T-cell (primary cell): Measurements from ENCODE around the gene RAB3C. TPM values are rescaled to one million over a fixed set of nuclear protein-coding genes. Genes with fewer than 3 reads are reported as not detected.

ENCODE experiments used
- ATAC-seq, 4 experiments: fragments of 200-7000 bp in 3 of 4; fragments of 150-1000 bp in 1 of 4; cut with Tn5 transposase; replicated peaks in 1 of 4; 1 replicate in 3 of 4; 2 replicates in 1 of 4; pipeline ENCODE4 v1.10.0; 2021; ENCODE audit warnings: moderate library complexity in 3 of 4, mild to moderate bottlenecking in 2 of 4, moderate number of reproducible peaks in 1 of 4
- CTCF ChIA-PET, 2 donors: fragments of 300-600 bp; sonication (Branson Sonifier 250); formaldehyde crosslinking; loops; one replicate each; lab custom pipeline; 2022; ENCODE audit warnings: antibody characterized with exemption in 2 of 2; lab: Charles Lee
- POLR2A ChIA-PET, 2 donors: fragments of 300-600 bp; sonication (Branson Sonifier 250); formaldehyde crosslinking; loops; one replicate each; lab custom pipeline; 2022; ENCODE audit warnings: antibody characterized with exemption in 2 of 2; lab: Charles Lee
- DNase-seq, 35 experiments: peaks; one replicate each; pipeline versions ENCODE4 v3.0.0 to v3.0.0-alpha.2; 2013 to 2023
- H3K27ac ChIP-seq: one replicate; pipeline ENCODE4 v1.5.1; 2013; ENCODE audit warnings: low read length
- H3K27me3 ChIP-seq, 2 experiments: replicated peaks in 1 of 2; 1 replicate in 1 of 2; 2 replicates in 1 of 2; pipeline versions ENCODE4 v1.6.1 to v1.7.0; 2013; ENCODE audit warnings: low read length in 1 of 2, mixed read lengths in 1 of 2; ENCODE audit not compliant: control insufficient read depth in 2 of 2, insufficient read depth in 2 of 2; ENCODE audit errors: extremely low read depth in 1 of 2
- H3K36me3 ChIP-seq, 2 donors: 1 replicate in 1 of 2; 2 replicates in 1 of 2; pipeline versions ENCODE4 v1.6.1 to v1.7.0; 2013; ENCODE audit warnings: low read length in 1 of 2; ENCODE audit not compliant: control insufficient read depth in 2 of 2, insufficient read depth in 1 of 2; ENCODE audit errors: extremely low read depth in 1 of 2
- H3K4me1 ChIP-seq, 2 experiments: 1 replicate in 1 of 2; 2 replicates in 1 of 2; pipeline versions ENCODE4 v1.6.1 to v1.7.0; 2013; ENCODE audit warnings: low read length in 2 of 2, mixed read lengths in 1 of 2; ENCODE audit not compliant: insufficient read depth in 2 of 2, control insufficient read depth in 1 of 2; ENCODE audit errors: extremely low read depth in 1 of 2
- H3K4me3 ChIP-seq, 2 donors: 1 replicate in 1 of 2; 2 replicates in 1 of 2; pipeline versions ENCODE4 v1.5.1 to v1.7.0; 2013; ENCODE audit warnings: mild to moderate bottlenecking in 2 of 2, low read length in 1 of 2, moderate library complexity in 1 of 2; ENCODE audit not compliant: control insufficient read depth in 1 of 2; ENCODE audit errors: extremely low read depth in 1 of 2
- H3K9me3 ChIP-seq: 2 replicates; pipeline ENCODE4 v1.7.0; 2013
- H3K27ac Mint-ChIP-seq, 2 donors: one replicate each; pipeline ENCODE4 v1.8.0; 2020 to 2021; ENCODE audit warnings: mild to moderate bottlenecking in 2 of 2, mixed read lengths in 2 of 2
- H3K27me3 Mint-ChIP-seq, 2 donors: one replicate each; pipeline ENCODE4 v1.8.0; 2021 to 2022; ENCODE audit warnings: mixed read lengths in 2 of 2
- H3K36me3 Mint-ChIP-seq: one replicate; pipeline ENCODE4 v1.8.0; 2021; ENCODE audit warnings: mixed read lengths
- H3K4me1 Mint-ChIP-seq, 3 donors: one replicate each; pipeline ENCODE4 v1.8.0; 2020 to 2022; ENCODE audit warnings: mixed read lengths in 3 of 3, mild to moderate bottlenecking in 1 of 3
- H3K4me3 Mint-ChIP-seq, 3 donors: one replicate each; pipeline ENCODE4 v1.8.0; 2020 to 2022; ENCODE audit warnings: mild to moderate bottlenecking in 3 of 3, mixed read lengths in 3 of 3, moderate library complexity in 3 of 3
- H3K9me3 Mint-ChIP-seq, 3 donors: one replicate each; pipeline ENCODE4 v1.8.0; 2020 to 2022; ENCODE audit warnings: mixed read lengths in 3 of 3
- WGBS: methylation state at CpG from one replicate; pipeline ENCODE4 v1.1.5; 2013; ENCODE audit warnings: missing lambda C conversion rate; ENCODE audit not compliant: insufficient coverage; 5-methylcytosine and 5-hydroxymethylcytosine counted together
- total RNA-seq, 35 experiments: library from RNA in 6 of 35; stranded (reverse) in 6 of 35; fragments of 120-200 nt in 1 of 35; gene quantifications; one replicate each; pipeline versions ENCODE4 v1.2.1 to v1.2.4 and lab custom pipeline; 2013 to 2026

Gene RAB3C
- total RNA-seq, 5 donors from 2014 or later (not counting 1 experiment from before 2014, with no cell fraction given), result not detected

DNA sequence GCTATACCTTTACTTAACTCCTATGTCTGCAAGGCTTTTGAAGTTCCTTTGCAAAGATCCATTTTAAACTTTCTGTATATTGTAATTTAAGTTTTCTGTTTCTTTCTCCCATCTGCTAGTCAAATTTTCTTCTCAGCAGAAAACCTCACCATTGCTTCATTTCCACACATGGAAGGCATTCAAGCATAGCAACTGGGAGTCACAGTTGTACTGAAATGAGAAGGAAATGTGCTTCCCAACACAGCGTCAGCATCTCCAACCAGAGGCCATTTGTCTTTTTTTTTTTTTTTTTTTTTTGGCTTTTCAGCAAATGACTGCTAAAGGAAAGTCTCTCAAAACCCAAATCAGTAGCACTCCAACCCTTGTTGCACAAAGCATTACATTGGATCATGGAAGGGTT, 92.5 kb downstream of the RAB3C start:
- Histone ChIP-seq H3K4me1 (no peaks in the 10 kb centered on the region), H3K4me3 (no peak overlapping the region), H3K27me3 (no peaks in the 10 kb centered on the region), H3K27ac (no peak overlapping the region), H3K9me3 (no peaks in the 10 kb centered on the region), H3K36me3 (no peaks in the 10 kb centered on the region)
- DNase-seq, result no peak
- Mint-ChIP-seq H3K4me3 (no peak overlapping the region), H3K27ac (no peak overlapping the region), H3K27me3 (peaks cover 2 to 8% of the 10 kb centered on the region in 2 donors), H3K36me3 (no peaks in the 10 kb centered on the region), H3K4me1 (no peaks in the 10 kb centered on the region), H3K9me3 (no peaks in the 10 kb centered on the region)
- no CpG with 5 or more reads among the region's 1 CpG for WGBS
- ChIA-PET POLR2A (no interaction called here), CTCF (no interaction called here)
- ATAC-seq, result no peak

- no peak for DNase-seq
- Histone ChIP-seq H3K4me1 (no peaks in the 10 kb centered on the region), H3K27ac (no peak overlapping the region), H3K9me3 (no peaks in the 10 kb centered on the region), H3K4me3 (no peak overlapping the region), H3K27me3 (no peaks in the 10 kb centered on the region), H3K36me3 (no peaks in the 10 kb centered on the region)
- 67% methylated on average over 2 of the region's 2 CpGs for WGBS
- POLR2A ChIA-PET, result interaction anchor here in 1 of 2 donors (0.6 kb wide), 1 partner anchor 37 kb away, joined by 3 read pairs; no protein-coding TSS in a partner anchor
- no peak for ATAC-seq
- CTCF ChIA-PET, result no interaction called here
- Mint-ChIP-seq H3K9me3 (no peaks in the 10 kb centered on the region), H3K27me3 (peaks cover 0 to 2% of the 10 kb centered on the region in 2 donors), H3K27ac (no peak overlapping the region), H3K4me1 (no peaks in the 10 kb centered on the region), H3K4me3 (no peak overlapping the region), H3K36me3 (no peaks in the 10 kb centered on the region)
These were observed 94.8 kb downstream of the RAB3C start for GRCh38 chr5:58677650-58678049.

DNA sequence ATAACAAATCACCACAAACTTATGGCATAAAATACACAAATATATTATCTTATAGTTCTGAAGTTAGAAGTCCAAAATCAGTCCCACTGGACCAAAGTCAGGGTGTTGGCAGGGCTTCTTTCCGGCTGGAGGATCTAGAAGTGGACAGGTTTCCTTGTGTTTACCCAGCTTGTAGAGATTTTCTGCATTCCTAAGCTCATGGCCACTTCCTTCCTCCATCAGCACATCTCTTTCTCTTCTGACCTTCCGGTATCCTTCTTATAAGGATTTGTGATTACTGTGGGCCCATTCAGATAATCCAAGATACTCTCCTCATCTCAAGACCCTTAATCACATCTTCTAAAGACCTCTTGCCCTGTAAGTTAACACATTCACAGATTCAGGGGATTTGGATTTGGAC, 97.6 kb downstream of the RAB3C start:
- H3K4me3 Mint-ChIP-seq, result no peak overlapping the region
- CTCF ChIA-PET, result no interaction called here

DNA sequence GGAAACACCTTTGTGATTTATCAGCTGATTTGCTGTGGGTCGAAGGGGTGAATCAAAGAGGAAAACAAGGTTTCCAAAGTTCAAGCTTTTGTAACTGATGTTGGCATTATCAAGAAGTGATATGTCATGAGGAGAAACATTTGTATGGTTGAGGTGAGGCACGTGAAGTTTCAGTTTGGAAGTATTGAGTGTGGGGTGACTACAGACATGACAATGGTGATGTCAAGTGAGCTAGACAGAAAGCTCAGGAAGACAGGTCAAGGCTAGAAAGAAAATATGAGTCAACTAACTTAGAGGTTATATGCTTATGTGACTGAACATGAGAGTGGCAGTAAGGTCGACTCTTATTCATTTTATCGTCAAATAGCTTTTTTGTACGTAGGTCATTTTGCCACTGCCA, 99.1 kb downstream of the RAB3C start:
- H3K36me3 ChIP-seq, result no peaks in the 10 kb centered on the region
- no peak overlapping the region for H3K27ac ChIP-seq
- no peak for DNase-seq
- no peaks in the 10 kb centered on the region for H3K27me3 Mint-ChIP-seq
- H3K9me3 Mint-ChIP-seq, result no peaks in the 10 kb centered on the region
- ChIA-PET POLR2A (no interaction called here), CTCF (no interaction called here)
- H3K4me1 ChIP-seq, result no peaks in the 10 kb centered on the region
- no peak overlapping the region for H3K4me3 Mint-ChIP-seq
- ATAC-seq, result no peak
- no peaks in the 10 kb centered on the region for H3K36me3 Mint-ChIP-seq
- H3K27me3 ChIP-seq, result no peaks in the 10 kb centered on the region
- H3K4me3 ChIP-seq, result no peak overlapping the region
- no peak overlapping the region for H3K27ac Mint-ChIP-seq
- no peaks in the 10 kb centered on the region for H3K9me3 ChIP-seq
- 47% methylated on average over 2 of the region's 5 CpGs for WGBS
- H3K4me1 Mint-ChIP-seq, result no peaks in the 10 kb centered on the region

More for the DNA sequence above, 97.6 kb downstream of the RAB3C start:
- Mint-ChIP-seq H3K27ac (no peak overlapping the region), H3K27me3 (no peaks in the 10 kb centered on the region), H3K4me1 (no peaks in the 10 kb centered on the region), H3K9me3 (no peaks in the 10 kb centered on the region), H3K36me3 (no peaks in the 10 kb centered on the region)
- WGBS, result no CpG with 5 or more reads among the region's 2 CpGs
- POLR2A ChIA-PET, result interaction anchor here in 1 of 2 donors (0.7 kb wide), 1 partner anchor 220 kb away, joined by 5 read pairs; no protein-coding TSS in a partner anchor
- ATAC-seq (no peak), DNase-seq (no peak)
- Histone ChIP-seq H3K4me1 (no peaks in the 10 kb centered on the region), H3K4me3 (no peak overlapping the region), H3K9me3 (no peaks in the 10 kb centered on the region), H3K36me3 (no peaks in the 10 kb centered on the region), H3K27ac (no peak overlapping the region), H3K27me3 (no peaks in the 10 kb centered on the region)

DNA sequence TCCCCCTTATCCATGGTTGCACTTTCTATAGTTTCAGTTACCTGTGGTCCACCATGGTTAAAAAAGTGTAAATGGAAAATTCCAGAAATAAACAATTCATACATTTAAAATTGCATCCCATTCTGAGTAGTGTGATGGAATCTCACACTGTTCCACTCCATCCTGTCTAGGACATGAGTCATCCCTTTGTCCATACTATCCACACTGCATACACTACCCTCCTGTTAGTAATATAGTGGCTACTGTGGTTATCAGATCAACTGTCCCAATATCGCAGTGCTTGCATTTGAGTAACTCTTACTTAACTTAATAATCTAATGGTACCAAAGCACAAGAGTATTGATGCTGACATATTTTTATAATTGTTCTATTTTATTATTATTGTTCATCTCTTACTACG, 100.7 kb downstream of the RAB3C start:
- no peaks in the 10 kb centered on the region for H3K36me3 ChIP-seq
- Mint-ChIP-seq H3K27ac (no peak overlapping the region), H3K4me3 (no peak overlapping the region), H3K4me1 (no peaks in the 10 kb centered on the region), H3K36me3 (no peaks in the 10 kb centered on the region), H3K9me3 (no peaks in the 10 kb centered on the region), H3K27me3 (no peaks in the 10 kb centered on the region)
- ATAC-seq (no peak), DNase-seq (no peak)
- CTCF ChIA-PET, result no interaction called here
- no peaks in the 10 kb centered on the region for H3K4me1 ChIP-seq
- no peak overlapping the region for H3K4me3 ChIP-seq
- no peak overlapping the region for H3K27ac ChIP-seq
- no CpG with 5 or more reads among the region's 2 CpGs for WGBS
- POLR2A ChIA-PET, result no interaction called here
- no peaks in the 10 kb centered on the region for H3K9me3 ChIP-seq
- H3K27me3 ChIP-seq, result no peaks in the 10 kb centered on the region

DNA sequence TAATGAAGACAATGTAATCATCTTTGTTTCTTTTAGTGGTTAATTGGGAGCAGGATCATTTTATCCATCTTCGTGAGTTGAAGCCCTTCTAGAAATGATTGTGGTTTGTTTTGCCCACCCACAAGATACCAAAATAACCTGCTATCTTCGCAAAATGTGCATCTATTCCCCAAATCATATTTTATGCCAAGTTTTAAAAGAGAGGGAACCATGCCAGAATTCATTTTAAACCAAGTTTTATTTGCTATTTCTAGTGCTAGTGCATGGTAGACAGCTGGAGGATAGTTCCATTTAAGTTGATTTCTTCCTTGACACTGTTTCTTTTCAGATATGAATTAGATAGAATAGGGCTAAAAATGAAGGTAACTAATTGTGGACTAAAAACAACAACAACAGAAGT, 104.2 kb downstream of the RAB3C start:
- Histone ChIP-seq H3K27ac (no peak overlapping the region), H3K27me3 (no peaks in the 10 kb centered on the region), H3K4me1 (no peaks in the 10 kb centered on the region), H3K4me3 (no peak overlapping the region), H3K9me3 (no peaks in the 10 kb centered on the region), H3K36me3 (no peaks in the 10 kb centered on the region)
- no peak overlapping the region for H3K27ac Mint-ChIP-seq
- no CpG with 5 or more reads among the region's 2 CpGs for WGBS
- no peaks in the 10 kb centered on the region for H3K36me3 Mint-ChIP-seq
- POLR2A ChIA-PET, result no interaction called here
- DNase-seq, result no peak
- H3K4me3 Mint-ChIP-seq, result no peak overlapping the region
- H3K4me1 Mint-ChIP-seq, result no peaks in the 10 kb centered on the region
- H3K9me3 Mint-ChIP-seq, result no peaks in the 10 kb centered on the region
- ATAC-seq, result no peak
- H3K27me3 Mint-ChIP-seq, result no peaks in the 10 kb centered on the region
- CTCF ChIA-PET, result interaction anchor here in 1 of 2 donors (0.6 kb wide), 1 partner anchor 226 kb away, joined by 4 read pairs; no protein-coding TSS in a partner anchor

DNA sequence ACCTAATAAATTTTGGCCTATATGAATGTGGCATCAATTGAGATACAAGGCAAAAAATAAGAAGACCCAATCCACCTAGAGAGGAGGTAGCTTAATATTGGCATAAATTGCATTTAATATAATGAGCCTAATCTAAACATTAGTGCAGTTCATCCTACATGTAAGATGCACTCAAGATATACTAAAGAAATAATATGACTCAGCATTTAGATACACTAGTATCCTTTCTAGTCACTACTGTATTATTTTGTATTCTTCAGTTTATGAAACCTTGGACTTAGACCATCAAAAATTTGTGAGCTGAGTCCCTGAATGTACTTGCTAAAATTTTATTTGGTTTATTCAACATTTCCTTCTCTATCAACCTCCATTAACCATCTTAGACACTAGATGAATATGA, 104.7 kb downstream of the RAB3C start:
- ChIA-PET CTCF (interaction anchor here in 1 of 2 donors (0.6 kb wide), 1 partner anchor 226 kb away, joined by 4 read pairs; no protein-coding TSS in a partner anchor), POLR2A (no interaction called here)
- no peak overlapping the region for H3K4me3 ChIP-seq
- DNase-seq, result no peak
- no peak for ATAC-seq
- no peak overlapping the region for H3K27ac ChIP-seq
- H3K36me3 ChIP-seq, result no peaks in the 10 kb centered on the region
- H3K4me1 ChIP-seq, result no peaks in the 10 kb centered on the region
- Mint-ChIP-seq H3K36me3 (no peaks in the 10 kb centered on the region), H3K9me3 (no peaks in the 10 kb centered on the region), H3K27me3 (no peaks in the 10 kb centered on the region), H3K4me1 (no peaks in the 10 kb centered on the region), H3K4me3 (no peak overlapping the region), H3K27ac (no peak overlapping the region)
- H3K27me3 ChIP-seq, result no peaks in the 10 kb centered on the region
- no peaks in the 10 kb centered on the region for H3K9me3 ChIP-seq
